HG03520 (cell line): ENCODE data around the gene CTSL.

Experiments
- ATAC-seq: cut with Tn5 transposase; IDR thresholded peaks from one replicate; pipeline ENCODE4 v1.9.1; 2021; ENCODE audit warnings: mild to moderate bottlenecking, moderate library complexity; ENCODE audit not compliant: unreplicated experiment

Gene CTSL

DNA sequence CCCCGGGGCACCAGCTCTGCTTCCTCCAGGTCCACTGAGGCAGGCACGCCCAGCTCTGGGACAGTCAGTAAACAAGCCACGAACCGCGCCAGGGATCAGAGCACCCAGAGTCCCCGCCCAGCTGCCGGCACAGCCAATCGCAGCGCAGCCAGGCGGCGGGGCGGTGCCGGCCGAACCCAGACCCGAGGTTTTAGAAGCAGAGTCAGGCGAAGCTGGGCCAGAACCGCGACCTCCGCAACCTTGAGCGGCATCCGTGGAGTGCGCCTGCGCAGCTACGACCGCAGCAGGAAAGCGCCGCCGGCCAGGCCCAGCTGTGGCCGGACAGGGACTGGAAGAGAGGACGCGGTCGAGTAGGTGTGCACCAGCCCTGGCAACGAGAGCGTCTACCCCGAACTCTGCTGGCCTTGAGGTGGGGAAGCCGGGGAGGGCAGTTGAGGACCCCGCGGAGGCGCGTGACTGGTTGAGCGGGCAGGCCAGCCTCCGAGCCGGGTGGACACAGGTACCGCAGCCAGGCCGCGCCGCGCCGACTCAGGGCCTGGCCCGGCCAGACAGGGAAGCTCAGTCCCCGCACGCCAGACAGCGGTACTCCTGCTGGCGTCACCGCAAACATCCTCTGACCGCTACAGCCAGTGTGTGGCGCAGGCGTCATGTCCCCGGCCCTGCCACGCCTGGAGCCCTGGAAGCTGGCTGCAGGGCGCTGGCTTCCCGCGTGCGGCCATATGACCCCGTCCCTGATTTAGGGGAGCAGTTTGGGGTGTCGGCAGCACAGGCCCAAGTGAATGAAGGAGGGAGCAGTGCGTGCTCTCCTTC, at the start of gene CTSL:
Gene CTSL, plus strand, starts transcription at position 220 of the 810 bp plus-strand sequence. CDS start 1,485 bp downstream, outside the sequence.
- ATAC-seq = no peak

DNA sequence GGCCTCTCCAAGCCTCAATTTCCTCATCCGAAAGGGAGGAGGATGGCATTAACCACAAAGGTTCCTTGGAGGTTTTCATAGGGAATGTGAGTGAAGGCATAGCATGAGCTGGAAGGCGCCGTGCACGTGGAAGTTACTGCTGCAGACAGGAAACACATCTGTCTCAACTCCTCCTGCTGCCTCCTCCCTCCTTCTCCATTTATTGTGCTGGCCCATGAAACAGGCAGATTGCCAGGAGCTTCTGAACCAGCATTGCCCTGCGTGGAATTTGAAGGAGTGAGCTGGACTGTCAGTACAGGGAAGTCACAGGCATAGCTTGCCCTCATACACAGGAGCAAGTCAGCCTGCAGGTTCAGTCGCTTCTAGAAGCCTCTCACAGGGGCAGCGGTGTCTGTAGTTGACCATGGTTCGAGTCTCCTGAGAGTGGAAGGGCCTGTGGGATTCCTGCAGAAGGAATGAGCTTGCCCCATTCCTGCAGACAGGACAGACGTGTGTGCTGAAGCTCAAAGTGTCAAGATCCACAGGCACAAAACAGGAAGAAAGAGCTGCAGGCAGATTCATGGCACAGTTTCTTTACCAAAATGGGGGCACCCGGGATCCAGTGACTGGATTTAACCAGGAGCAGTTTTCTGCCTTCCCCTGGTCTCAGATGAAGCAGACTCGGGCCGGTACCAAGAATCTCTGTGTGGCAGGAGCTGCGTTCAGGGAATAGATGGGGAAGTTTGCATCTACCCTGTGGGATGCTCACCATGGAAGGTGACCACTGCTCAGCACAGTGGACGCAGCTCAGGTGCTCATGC, 48.7 kb upstream of the CTSL start:
- ATAC-seq = no peak

DNA sequence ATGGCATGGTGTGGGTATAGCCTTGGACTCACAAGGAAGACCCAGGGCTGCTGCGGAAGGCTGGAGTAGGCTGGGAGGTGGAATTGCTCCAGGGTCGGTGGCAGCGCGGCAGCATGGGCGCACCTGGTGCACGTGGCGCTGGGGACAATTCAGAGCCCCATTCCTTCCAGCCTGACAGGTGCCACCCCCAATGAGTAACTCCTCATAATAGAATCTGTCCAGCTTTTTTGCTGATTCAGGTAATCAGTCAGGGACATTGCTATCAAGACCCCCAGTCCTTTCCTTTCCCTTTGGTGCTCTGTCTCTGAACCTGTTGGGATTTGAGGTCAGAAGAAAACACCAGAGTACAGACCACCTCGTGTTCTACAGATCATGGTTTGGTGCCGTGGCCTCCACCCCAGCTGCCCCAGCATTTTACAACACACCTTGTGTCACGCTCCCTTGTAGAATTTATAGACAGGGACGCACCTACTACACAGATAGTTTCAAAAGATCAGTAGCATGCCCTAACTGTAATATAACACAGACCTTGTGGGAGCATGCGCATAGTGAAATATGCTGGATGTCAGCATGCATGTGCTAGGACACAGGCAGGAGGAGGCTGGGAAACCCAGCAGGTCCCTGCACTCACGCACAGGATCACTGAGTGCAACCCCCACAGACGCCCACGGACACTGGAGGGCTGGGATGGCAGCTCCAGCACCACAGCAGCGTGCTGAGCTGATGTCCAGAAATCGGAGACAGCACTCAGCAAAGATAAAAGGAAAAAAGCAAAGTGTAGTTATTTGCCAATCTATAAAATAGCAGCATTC, 47.9 kb upstream of the CTSL start:
- no peak for ATAC-seq

DNA sequence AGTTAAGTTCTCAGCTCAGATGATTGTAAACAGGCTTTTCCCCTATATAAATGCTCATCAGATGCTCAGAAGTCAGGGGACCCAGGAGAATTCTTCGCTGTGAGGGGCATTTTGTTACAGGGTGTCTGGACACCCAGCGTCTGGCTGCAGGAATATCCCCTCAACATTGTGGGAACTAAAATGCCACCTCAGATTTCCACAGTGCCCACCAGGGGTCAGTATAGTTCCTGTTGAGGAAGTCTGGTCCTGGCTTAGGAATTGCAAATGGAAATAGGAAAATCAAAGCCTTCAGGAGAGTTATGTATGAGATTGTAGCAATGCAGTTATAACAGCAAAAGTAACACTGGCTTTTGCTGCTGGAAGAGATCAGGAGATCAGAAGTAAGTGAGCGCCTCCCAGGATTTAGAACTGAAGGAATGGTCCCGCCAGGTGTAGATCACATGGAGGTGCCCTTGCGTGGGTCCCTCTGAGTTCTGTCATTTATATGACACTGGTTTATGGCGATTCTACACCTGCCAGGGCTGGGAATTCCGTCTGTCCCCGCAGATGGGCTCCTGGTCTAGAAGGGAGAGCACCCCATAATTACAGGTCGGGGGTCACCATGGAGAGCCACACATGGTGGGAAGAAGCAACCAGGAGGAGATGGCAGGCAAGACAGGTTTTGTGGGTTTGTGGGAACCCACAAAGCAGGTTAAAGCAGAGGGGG, 47.1 kb upstream of the CTSL start:
- ATAC-seq = no peak

DNA sequence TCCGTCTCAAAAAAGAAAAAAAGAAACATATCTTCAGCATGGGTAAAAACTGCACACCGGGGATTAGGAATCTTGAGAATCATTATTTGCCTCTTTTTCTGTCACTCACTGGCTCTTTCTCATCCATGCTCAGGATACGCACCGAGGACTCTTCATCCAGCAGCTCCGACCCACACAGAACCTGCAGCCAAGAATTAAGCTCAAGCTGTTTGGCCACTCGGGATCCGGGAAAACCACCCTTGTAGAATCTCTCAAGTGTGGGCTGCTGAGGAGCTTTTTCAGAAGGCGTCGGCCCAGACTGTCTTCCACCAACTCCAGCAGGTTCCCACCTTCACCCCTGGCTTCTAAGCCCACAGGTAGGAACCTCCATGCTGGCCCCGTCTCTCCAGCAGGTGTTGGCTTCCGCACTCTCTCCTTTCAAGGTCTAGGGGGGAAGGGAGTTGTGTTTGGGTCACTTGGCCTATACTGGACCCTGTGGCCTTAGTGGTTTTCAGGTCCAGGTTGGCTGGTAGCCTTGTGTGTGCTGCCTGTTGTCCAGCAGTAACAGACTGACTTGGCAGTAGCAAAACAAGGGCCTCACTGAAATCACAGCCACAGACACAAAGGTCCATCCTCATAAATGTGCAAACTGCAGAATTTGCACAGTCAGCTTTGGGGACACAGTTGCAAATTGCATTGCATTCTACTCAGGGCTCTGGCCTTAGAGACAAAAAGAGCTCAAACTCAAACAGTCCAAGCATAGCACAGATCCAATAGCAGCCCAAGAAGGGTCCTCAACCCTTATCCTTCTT, 44.5 kb upstream of the CTSL start:
- ATAC-seq = no peak

DNA sequence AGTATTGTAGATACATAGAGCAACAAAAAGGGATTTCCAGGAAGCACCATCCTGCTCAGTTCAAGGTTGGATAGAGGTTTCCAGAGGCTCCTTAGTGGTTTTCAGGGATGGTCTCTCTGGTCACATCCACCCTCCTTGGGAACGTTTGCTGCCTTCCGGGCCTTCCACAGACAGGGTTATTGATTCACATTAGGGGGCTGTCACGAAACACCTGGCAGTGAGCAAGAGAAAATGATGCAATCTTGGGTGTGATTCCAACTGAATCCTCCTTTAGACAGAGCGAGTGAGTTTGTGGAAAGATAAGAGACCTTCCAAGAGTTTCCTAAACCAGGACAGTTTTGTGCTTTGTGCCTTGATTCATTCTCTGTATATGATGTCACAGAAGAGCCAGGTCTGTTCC, 43.8 kb upstream of the CTSL start:
- ATAC-seq = no peak

DNA sequence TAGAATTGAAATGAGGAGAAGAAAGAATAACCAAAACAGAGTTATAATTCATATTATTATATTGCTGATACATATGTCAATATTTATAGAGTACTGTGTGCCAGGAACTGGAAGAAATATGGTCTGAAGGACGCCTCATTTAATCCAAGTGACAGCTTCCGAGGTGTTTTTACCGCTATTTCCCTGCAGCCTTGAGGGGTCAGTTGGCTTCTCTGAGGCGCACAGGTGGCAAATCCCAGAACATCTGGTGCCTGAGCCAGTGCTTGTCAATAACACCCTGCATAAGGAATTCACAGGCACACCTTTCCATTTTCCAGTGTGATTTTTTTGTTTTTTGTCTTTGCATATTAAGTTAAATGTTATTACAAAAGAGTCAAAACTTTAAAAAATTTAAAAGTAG, 43.3 kb upstream of the CTSL start:
- no peak for ATAC-seq

DNA sequence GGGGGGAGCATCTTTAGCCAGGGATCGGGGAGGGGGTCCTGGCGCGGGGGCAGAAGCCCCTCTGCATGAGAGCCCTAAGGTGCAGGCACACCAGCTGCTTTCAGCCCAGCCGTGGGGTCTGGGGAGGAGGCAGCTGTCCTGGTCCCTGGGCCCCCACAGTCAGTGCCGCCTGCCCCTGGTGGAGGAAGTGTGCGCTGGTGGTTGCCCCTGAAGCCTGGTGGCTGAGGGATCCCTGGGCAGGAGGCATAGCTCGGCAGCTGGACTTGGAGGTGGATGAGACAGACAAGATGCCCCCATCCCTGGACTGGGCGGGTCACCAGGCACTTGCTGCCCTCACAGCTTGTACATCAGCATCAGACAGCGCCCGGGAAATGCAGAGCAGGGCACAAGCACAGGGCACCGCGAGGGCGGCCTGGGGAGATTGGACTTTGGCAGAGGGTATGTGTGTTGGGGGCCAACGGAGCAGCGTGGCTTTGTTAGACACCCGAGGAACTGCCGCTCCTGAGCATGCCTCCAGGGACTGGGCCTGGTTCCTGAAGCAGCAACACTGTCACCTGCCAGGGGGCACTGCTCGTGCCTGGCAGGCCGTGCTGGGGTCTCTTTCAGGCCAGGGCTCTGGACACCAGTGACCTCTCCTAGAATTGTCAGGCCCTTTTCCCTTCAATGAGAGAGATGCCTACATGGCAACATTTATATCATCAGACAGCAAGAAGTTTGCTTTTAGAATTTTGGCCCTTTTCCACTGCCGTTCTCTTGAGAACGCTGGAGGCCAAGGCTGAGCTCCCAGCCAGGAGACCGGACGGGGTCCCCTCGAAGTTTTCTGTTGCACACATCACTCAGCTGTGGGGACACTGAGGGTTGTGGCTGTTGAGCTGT, 41.9 kb upstream of the CTSL start:
- ATAC-seq = no peak

DNA sequence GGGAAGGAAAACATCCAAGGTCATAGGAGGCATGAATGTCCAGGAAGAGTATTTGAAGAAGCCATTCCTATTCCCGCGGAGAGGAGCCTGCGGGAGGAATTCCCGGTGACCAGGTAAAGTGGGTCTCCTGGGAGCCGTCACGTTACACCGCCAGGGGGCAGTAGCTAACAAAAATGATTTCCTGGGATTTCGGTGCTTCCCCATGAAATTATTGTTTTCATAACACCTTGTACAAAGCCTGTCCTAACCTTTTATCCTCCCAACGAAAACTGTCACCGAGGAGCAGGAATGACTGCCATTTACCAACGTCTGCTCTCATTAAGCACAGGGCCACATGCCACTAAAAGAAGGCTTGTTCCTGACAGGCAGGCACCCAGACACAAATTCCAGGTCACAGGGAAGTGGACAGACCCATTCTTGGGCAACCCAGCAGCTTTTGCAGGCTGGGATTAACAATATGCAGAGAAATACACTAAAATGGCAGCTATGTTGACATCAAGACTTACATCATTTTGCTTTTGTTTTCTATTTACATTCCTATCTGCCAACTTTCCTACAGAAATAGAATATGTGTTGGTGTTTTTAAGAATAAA, 41.2 kb upstream of the CTSL start:
- ATAC-seq = no peak

DNA sequence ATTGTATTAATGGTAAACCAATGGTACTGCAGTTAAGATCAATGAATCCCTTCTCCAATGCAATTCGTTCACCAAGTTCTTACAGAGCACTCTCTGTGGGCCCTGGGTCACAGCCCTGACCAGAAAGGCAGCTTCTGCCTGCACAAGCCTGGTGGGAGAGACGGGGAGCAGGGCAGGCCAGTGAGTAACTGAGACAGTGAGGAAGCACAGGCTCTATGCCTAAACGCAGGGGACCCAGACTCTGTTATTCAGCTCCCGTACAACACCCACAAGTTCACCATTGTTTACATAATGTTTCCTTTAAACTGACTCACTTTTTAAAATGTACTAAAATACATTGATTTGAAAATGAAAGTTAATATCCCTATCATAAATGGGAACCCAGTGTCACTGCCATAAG, 40.5 kb upstream of the CTSL start:
- ATAC-seq = no peak

DNA sequence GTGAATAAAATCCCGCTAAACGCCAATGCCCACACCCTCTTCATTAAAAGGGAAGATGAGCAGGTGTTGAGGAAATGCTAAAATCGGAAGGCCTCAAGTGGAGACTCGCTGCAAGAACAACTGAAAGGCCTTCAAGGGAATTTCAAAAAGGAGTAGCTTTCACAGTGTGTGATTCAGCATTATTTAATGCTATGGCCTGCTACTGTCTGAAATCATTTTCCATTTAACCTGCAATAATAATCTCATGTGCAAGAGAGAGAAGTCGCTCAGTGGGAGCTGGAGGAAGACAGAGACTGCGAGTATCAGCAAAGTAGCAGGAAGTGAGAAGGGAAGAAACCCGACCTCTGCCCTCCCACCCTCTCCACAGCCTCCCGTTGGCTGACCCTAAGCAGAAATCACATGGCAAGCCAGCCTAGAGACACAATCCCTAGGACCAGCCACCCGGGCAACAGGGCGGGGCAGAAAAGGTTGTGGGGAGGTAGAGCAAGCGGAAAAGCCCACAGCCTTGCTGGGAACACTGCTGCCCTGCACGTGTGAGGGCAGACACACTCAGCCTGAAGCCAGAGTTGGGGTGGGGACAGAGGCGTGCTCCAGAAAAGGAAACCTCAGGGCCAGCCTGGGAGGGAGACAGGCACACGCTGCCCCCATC, 39.9 kb upstream of the CTSL start:
- ATAC-seq = no peak

DNA sequence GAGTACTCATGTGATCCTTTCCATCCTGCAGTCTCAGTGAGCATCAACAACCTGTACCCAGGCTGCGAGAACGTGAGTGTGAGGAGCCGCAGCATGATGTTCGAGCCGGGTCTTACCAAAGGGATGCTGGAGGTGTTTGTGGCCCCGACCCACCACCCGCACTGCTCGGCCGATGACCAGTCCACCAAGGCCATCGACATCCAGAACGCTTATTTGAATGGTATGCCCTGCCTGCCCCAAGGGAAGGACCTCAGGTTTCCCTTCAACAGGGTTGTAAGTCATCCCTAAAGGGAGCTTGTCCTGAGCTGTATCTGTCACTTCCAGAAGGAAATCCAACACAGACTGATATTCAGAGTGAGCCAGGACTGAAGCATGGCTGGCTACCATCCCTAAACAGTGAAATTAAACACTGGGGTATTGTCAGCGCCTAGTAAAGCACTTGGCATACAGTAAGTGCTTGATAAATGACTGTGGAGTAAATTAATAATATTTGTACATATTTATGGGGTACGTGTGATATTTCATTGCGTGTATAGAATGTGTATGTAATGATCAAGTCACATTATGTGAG, 39.3 kb upstream of the CTSL start:
- no peak for ATAC-seq

DNA sequence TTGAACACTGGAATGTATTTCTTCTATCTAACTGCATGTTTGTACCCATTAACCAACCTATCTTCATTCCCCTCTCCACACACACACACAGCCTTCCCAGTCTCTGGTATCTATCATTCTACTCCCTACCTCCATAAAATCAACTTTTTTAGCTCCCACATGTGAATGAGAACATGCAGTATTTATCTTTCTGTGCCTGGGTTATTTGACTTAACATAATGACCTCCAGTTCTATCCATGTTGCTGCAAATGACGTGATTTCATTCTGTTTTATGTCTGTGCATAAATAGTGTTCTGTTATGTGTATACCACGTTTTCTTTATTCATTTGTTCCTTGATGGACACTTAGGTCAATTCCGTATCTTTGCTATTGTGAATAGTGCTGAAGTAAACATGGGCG, 38.7 kb upstream of the CTSL start:
- ATAC-seq = no peak

DNA sequence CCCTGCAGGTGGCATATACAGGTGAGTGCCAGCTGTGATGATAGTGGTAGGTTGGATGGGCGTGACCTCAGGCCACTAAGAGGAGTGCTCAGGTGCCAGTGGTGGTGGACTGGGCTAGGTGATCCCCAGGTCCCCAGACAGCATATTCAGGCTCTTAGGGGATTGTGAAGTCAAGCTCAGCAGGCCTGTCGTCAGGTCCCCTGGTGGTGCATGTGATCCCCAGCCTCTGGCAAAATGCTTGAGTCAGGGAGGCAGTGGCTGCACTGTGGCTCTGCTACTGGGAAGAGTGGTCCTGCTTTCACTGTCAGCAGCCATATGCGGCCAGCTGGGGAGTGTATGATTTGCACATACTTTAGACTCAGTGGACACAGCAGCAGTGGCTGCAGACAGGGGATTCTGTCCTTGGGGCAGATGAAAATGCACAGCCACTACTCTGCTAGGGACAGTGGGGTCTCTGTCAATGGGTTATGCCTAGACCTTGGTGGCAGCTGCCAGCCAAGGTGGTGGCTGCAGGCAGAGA, 31.6 kb upstream of the CTSL start:
- no peak for ATAC-seq

DNA sequence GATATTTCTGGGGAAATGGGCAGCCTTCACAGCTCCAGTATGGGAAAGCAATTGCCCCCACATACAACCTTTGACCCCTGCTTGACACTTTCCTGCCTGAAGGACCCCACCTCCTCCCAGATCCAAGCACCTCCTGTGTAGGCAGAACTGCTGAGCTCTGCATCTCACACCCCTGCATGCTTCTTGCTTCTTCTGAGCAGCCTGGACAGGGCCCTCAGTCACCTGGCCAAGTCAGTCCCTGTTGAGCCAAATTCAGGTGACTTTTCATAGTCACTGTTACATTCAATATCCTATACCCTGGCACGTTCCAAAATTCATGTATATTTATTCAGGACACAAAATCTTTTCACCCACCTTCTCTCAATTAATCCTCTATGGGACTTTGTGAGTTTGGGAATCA, 30.4 kb upstream of the CTSL start:
- no peak for ATAC-seq

DNA sequence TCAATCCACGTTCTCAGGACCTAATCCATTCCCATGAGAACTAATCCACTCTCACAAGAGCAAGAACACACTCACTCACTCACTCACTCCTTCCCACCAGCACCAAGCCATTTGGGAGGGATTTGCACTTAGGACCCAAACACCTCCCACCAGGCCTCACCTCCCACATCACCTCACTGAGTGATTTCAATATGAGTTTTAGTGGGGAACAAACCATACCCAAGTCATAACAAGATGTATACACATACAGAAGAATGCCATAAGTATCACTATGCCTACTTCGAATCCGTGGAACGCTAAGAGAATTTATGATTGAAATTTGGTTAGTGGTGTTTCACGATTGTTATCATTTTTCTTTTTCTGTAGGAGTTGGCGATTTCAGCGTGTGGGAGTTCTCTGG, 29.3 kb upstream of the CTSL start:
- no peak for ATAC-seq

DNA sequence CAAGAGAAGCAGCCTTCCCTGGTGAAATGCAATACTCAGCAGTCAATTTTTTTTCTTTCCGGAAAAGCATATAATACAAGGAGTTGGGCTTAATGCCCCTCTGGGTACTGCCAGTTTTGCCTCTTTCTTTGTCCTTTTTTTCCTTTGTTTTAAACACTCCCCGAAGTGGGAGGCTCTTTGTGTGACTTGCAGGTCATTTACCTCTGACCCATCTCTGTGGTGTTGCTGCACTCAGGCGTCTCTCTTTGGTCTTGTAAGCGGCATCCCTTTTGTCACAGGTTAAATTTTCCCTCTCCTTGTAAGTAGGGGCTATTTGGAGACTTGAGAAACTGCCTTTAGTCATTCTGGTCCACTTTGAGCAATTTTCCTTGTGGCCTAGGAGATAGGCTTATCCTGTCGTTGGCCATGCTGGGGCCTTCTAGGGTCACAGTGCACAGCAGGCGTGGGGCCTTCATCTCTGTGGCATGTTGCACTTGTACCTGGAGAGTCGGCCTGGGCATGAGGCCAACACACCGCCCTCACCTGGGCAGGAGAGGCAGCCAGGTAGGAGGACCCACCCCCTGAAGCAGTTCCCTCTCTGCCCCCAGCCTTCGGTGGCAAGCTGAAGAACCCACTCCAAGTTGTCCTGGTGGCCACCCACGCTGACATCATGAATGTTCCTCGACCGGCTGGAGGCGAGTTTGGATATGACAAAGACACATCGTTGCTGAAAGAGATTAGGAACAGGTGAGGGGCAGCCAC, 27.7 kb upstream of the CTSL start:
- ATAC-seq = no peak
